Esophagus squamous epithelium (tissue), 4 donors: Measurements from ENCODE around the gene SAMD11.

Experiments
- CTCF ChIP-seq, 6 experiments: fragments of 450-650 bp in 4 of 6; fragments of 200-600 bp in 2 of 6; sonication (generic) in 2 of 6; IDR thresholded peaks; one replicate each; pipeline ENCODE4 v1.5.1; 2016 to 2019; ENCODE audit warnings: antibody characterized with exemption in 6 of 6, mild to moderate bottlenecking in 4 of 6, moderate library complexity in 4 of 6
- POLR2A ChIP-seq, 4 donors: fragments of 450-650 bp; IDR thresholded peaks; one replicate each; pipeline ENCODE4 v1.6.1; 2017; ENCODE audit warnings: antibody characterized with exemption in 4 of 4, mild to moderate bottlenecking in 4 of 4, moderate library complexity in 3 of 4

GRCh38 chr1:905071-905749 is 18.5 kb upstream of the SAMD11 start:
- TF ChIP-seq CTCF (IDR thresholded peaks at IDR 0.05) (no peak), POLR2A (IDR thresholded peaks at IDR 0.05) (no peak)
